Right lobe of liver (tissue), 6 donors: ENCODE data around the gene IL12RB1. TPM values are rescaled to one million over a fixed set of nuclear protein-coding genes. Genes with fewer than 3 reads are reported as not detected.
A peak's percentile ranks its signal among the peaks of the same experiment; 100 is the strongest.

Experiments
- ATAC-seq, 4 donors: fragments of 200-7000 bp; cut with Tn5 transposase; one replicate each; pipeline ENCODE4 v1.9.1; 2020; ENCODE audit warnings: mild to moderate bottlenecking in 4 of 4, moderate library complexity in 4 of 4
- DNase-seq, 3 donors: peaks; one replicate each; pipeline ENCODE4 v3.0.0-alpha.2; 2020
- H3K27ac ChIP-seq, 3 donors: fragments of 200-600 bp; one replicate each; pipeline ENCODE4 v1.8.0; 2022
- H3K27me3 ChIP-seq, 2 donors: fragments of 200-600 bp; one replicate each; pipeline ENCODE4 v1.8.0; 2022
- H3K36me3 ChIP-seq, 4 donors: fragments of 200-600 bp; sonication (generic) in 1 of 4; one replicate each; pipeline versions ENCODE4 v1.5.1 to v1.8.0; 2017 to 2022; ENCODE audit warnings: control low read depth in 1 of 4
- H3K4me1 ChIP-seq, 4 donors: fragments of 200-600 bp; sonication (generic) in 1 of 4; one replicate each; pipeline versions ENCODE4 v1.5.1 to v1.8.0; 2017 to 2022; ENCODE audit warnings: control low read depth in 1 of 4
- H3K4me3 ChIP-seq, 3 donors: fragments of 200-600 bp; one replicate each; pipeline ENCODE4 v1.8.0; 2022
- H3K9me3 ChIP-seq, 4 donors: fragments of 200-600 bp; sonication (generic) in 1 of 4; one replicate each; pipeline versions ENCODE4 v1.5.1 to v1.8.0; 2017 to 2022; ENCODE audit warnings: control low read depth in 1 of 4
- POLR2A ChIP-seq: fragments of 450-650 bp; IDR thresholded peaks from one replicate; pipeline ENCODE4 v1.6.1; 2017; ENCODE audit warnings: antibody characterized with exemption, mild to moderate bottlenecking
- WGBS: methylation state at CpG from one replicate; pipeline ENCODE4 v1.1.6; 2018; ENCODE audit warnings: low coverage, low lambda C conversion rate; ENCODE audit not compliant: insufficient coverage; ENCODE audit errors: missing lambda C conversion rate; 5-methylcytosine and 5-hydroxymethylcytosine counted together
- intact Hi-C, 2 donors: fragments of 100-400 bp; cut with DNase I; formaldehyde crosslinking; loops; one replicate each; pipeline versions ENCODE4 v1.11.2 to v1.14.1; 2022
- total RNA-seq, 6 experiments: library from RNA; depleted of rRNA in 2 of 6; stranded (reverse); fragments of >200 nt in 2 of 6; fragmentation: NEBNext Ultra II Directional in 3 of 6; extraction: Animal tissue kit (Norgen Biotek cat#: 25700) in 3 of 6; gene quantifications; one replicate each; pipeline versions ENCODE4 v1.1.0 to v1.2.4, GENCODE V29; 2016 to 2023
- TF ChIP-seq, protein P1 (sequence below), 4 donors: fragments of 200-600 bp in 3 of 4; fragments of 450-650 bp in 1 of 4; IDR thresholded peaks; one replicate each; pipeline versions ENCODE4 v1.5.1 to v1.8.0; 2016 to 2022; ENCODE audit warnings: antibody characterized with exemption in 4 of 4, mild to moderate bottlenecking in 2 of 4
- donor health status: DM: no; HTN: yes; CAD: no.
- donor health status: DM: no; HTN: no; CAD: no.
- donor health status: DM: no; HTN: no; CAD: no.
- donor health status: DM: no; HTN: yes; CAD: no.
- donor health status: DM: no; HTN: yes; CAD: no.

The IL12RB1 gene
- total RNA-seq, 6 experiments from 2014 or later, result 0.25 to 2.0 (median 0.70) TPM

DNA sequence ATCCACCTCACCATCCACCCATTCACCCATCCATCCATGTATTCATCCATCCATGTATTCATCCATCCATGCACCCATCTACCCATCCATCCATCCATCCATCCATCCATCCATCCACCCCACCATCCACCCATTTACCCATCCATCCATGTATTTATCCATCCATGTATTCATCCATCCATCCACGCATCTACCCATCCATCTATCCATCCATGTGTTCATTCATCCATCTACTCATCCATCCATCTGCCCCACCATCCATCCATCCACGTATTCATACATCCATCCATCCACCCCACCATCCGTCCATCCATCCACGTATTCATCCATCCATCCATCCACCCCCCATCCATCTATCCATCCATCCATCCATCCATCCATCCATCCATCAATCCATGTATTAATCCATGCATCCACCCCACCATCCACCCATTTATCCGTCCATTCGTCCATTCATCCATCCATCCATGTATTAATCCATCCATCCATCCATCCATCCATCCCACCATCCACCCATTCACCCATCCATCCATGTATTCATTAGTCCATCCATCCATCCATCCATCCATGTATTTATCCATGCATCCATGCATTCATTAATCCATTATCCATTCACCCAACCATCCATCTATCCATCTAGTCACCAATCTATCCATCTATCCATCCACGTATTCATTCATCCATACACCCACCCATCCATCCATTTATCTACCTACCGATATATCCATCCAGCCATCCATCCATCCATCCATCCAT is 2.6 kb downstream of the IL12RB1 start:
- Histone ChIP-seq H3K4me1 (no peaks in the 10 kb centered on the region), H3K27ac (no peak overlapping the region), H3K4me3 (no peak overlapping the region), H3K36me3 (no peaks in the 10 kb centered on the region), H3K27me3 (no peaks in the 10 kb centered on the region), H3K9me3 (peaks cover 0 to 1% (median 0%) of the 10 kb centered on the region in 4 donors)
- no peak for ATAC-seq
- WGBS, result 63% methylated on average over 8 of the region's 8 CpGs
- DNase-seq, result no peak
- intact Hi-C loops, result no loop called here
- no peak for TF ChIP-seq POLR2A
- TF ChIP-seq, protein P1, sequence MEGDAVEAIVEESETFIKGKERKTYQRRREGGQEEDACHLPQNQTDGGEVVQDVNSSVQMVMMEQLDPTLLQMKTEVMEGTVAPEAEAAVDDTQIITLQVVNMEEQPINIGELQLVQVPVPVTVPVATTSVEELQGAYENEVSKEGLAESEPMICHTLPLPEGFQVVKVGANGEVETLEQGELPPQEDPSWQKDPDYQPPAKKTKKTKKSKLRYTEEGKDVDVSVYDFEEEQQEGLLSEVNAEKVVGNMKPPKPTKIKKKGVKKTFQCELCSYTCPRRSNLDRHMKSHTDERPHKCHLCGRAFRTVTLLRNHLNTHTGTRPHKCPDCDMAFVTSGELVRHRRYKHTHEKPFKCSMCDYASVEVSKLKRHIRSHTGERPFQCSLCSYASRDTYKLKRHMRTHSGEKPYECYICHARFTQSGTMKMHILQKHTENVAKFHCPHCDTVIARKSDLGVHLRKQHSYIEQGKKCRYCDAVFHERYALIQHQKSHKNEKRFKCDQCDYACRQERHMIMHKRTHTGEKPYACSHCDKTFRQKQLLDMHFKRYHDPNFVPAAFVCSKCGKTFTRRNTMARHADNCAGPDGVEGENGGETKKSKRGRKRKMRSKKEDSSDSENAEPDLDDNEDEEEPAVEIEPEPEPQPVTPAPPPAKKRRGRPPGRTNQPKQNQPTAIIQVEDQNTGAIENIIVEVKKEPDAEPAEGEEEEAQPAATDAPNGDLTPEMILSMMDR (IDR thresholded peaks at IDR 0.05), result no peak

DNA sequence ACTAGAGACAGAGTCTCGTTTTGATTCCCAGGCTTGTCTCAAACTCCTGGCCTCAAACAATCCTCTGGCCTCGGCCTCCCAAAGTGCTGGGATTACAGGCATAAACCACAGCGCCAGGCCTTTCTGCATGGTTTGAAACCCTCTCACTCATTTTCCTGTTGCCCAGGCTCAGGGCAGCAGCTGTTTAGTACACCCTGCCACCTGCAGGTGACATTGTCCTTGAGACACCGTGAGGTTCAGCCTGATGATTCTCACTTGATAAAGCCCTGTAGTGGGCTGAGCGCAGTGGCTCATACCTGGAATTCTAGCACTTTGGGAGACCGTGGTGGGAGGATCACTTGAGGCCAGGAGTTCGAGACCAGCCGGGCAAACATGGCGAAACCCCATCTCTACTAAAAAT is 12.5 kb downstream of the IL12RB1 start:
- Histone ChIP-seq H3K36me3 (no peaks in the 10 kb centered on the region), H3K4me1 (no peaks in the 10 kb centered on the region), H3K27ac (no peak overlapping the region), H3K27me3 (no peaks in the 10 kb centered on the region), H3K9me3 (no peaks in the 10 kb centered on the region), H3K4me3 (no peak overlapping the region)
- no peak for TF ChIP-seq POLR2A
- TF ChIP-seq, protein P1 (IDR thresholded peaks at IDR 0.05), result peak in 1 of 4 donors; percentile 11
- intact Hi-C loops, result no loop called here
- DNase-seq (no peak), ATAC-seq (peak in 2 of 4 donors; percentile 25 to 58)
- 86% methylated on average over 3 of the region's 9 CpGs for WGBS

DNA sequence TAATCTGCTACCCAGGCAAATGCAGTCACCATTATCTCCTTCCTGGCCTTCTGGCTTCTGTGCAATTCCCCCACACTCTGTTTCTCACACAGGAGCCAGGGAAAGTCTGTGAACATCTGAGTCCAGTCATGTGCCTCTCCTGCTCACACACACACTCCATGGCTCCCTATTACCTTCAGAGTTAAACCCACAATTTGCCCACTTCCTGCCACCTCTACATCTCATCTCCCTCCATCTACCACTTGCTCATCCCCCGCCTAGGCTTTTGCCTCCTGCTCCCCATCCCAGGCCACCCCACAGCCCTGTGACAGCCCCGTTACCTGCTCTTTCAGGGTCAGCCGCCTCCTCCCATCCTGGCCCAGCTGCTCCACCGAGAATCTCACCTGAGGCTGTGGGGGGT is 13.5 kb downstream of the IL12RB1 start:
- no peak overlapping the region for H3K27ac ChIP-seq
- intact Hi-C loops, result no loop called here
- H3K4me1 ChIP-seq, result no peaks in the 10 kb centered on the region
- H3K36me3 ChIP-seq, result no peaks in the 10 kb centered on the region
- H3K9me3 ChIP-seq, result no peaks in the 10 kb centered on the region
- DNase-seq, result no peak
- no peaks in the 10 kb centered on the region for H3K27me3 ChIP-seq
- WGBS, result 53% methylated on average over 4 of the region's 4 CpGs
- TF ChIP-seq POLR2A, result no peak
- TF ChIP-seq, protein P1 (IDR thresholded peaks at IDR 0.05), result no peak
- no peak for ATAC-seq
- no peak overlapping the region for H3K4me3 ChIP-seq

DNA sequence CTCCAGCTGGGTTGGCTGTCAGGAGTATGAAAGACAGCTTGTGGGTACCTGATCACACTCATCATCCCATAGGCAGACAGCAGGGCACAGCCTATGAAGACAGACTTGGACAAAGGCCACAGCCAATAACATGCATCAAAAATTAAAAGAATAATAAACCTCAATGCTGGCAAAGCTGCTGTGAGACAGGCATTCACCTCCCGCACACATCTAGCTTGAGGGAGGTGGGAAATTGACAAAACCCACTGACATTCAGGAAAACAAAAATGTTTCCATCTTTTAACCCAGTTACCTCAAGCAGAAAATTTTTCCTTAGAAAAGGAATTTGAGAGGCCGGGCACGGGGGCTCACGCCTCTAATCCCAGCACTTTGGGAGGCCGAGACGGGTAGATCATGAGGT is 14.4 kb downstream of the IL12RB1 start:
- H3K27ac ChIP-seq, result no peak overlapping the region
- no peaks in the 10 kb centered on the region for H3K36me3 ChIP-seq
- TF ChIP-seq, protein P1 (IDR thresholded peaks at IDR 0.05), result no peak
- TF ChIP-seq POLR2A, result no peak
- no peaks in the 10 kb centered on the region for H3K27me3 ChIP-seq
- no peak for ATAC-seq
- WGBS, result 77% methylated on average over 6 of the region's 6 CpGs
- DNase-seq, result no peak
- no peaks in the 10 kb centered on the region for H3K4me1 ChIP-seq
- intact Hi-C loops, result no loop called here
- no peaks in the 10 kb centered on the region for H3K9me3 ChIP-seq
- no peak overlapping the region for H3K4me3 ChIP-seq
